GM19397 (cell line): Measurements from ENCODE around the gene TMED4.
"Not testable (repeated sequence)": the region's sequence is repeated elsewhere in the genome, so short reads cannot be mapped to it uniquely, and the experiment has no call there.

ENCODE experiments used
- ATAC-seq: cut with Tn5 transposase; IDR thresholded peaks from one replicate; pipeline ENCODE4 v1.9.1; 2021; ENCODE audit warnings: mild to moderate bottlenecking, moderate library complexity; ENCODE audit not compliant: unreplicated experiment

TMED4 gene

GRCh38 chr7:44569959-44570358 is 12.1 kb downstream of the TMED4 start:
- no peak for ATAC-seq

GRCh38 chr7:44568771-44569560 is 13.1 kb downstream of the TMED4 start:
- ATAC-seq, result no peak

- ATAC-seq, result no peak
These were observed 14.1 kb downstream of the TMED4 start for GRCh38 chr7:44567884-44568283.

- ATAC-seq, result no peak
These were observed 15.4 kb downstream of the TMED4 start for GRCh38 chr7:44566680-44567079.

GRCh38 chr7:44565795-44566559 is 16.1 kb downstream of the TMED4 start:
- ATAC-seq, result no peak

DNA sequence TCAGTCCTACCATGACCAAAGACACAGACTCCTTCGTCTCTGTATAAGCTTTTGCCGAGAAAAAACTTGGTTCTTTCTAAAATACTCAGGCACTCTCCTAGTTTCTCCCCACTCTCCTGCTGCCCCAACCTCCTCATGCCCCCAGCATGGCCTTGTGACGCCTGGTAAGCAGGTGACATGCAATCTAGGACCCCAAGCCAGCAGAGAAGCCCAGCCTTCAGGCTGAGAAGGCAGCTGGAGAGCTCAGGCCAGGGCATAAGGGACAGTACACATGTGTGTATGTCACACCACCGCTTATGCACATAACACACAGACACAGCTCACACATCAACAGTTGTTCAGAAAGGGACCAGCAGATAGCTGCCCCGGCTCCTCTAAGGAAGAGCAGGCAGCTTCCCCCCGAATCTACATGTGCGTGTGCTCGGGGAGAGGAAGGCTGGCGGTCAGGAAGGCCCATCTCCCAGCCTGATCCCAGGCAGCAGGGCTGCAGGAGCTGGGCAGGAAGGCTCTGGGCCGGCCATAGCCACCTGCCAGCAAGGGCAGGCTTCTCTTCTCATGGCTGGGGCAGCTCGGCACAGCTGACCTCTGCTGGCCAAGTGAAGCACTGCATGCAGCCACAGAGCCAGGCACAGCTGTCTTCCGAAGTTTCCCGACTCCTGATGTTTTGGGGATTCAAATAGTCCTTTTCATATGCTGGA is 16.8 kb downstream of the TMED4 start:
- no peak for ATAC-seq

DNA sequence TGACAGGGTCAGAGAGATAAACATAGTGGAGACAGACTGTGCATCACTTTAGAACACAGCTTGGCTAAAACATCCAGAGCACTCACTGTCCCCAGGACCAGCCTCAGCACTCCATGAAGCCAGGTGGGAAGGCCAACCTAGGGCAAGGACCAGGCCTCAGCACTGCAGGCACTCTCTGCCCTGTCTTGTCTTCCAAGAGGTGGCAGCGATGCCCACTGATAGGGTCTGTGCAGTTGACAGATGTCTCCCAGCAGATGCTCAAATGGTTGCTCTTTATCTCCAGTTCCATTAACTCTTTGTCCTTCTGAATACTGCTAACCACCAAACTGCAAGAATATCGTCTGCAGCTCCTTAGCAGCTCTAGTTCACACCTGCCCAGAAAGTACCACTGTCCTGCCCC is 17.4 kb downstream of the TMED4 start:
- no peak for ATAC-seq

GRCh38 chr7:44563171-44563679 is 18.8 kb downstream of the TMED4 start:
- ATAC-seq, result no peak

DNA sequence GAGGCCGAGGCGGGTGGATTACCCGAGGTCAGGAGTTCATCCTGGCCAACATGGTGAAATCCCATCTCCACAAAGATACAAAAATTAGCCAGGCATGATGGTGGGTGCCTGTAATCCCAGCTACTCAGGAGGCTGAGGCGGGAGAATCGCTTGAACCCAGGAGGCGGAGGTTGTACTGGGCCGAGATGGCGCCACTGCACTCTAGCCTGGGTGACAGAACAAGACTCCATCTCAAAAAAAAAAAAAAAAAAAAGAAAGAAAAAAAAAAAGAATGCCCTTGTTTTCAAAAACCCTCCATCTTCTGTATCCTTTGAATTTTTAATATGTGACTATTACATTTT is 19.4 kb downstream of the TMED4 start:
- not testable (repeated sequence) for ATAC-seq

DNA sequence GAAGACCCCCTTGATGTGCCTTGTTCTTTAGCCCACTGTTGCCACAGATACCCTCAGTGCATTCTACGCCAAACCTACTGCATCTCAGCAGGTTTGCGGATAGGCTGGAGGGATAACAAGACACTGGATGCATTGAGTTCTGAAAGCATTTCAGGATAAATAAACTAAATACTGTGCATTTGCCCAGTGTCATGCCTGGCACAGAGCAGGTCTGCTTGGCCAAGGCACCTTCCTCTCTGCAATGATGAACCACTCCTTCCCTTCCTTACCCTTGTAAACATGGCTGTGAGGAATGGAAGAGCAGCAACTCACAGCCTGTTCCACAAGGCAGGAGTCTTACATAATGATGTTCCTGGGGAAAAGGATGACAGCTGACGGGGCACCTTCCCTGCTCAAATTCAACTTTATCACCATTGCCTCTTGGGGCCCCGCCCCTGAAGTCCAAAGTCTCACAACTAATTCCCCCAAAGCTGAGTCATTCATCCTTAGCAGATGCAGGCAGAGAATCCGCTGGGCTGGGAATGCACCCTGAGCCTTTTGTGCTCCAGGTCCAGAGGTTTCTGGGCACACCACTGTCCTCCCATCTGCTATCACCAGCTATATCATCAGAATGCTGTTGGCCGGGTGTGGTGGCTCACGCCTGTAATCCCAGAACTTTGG is 19.9 kb downstream of the TMED4 start:
- no peak for ATAC-seq

DNA sequence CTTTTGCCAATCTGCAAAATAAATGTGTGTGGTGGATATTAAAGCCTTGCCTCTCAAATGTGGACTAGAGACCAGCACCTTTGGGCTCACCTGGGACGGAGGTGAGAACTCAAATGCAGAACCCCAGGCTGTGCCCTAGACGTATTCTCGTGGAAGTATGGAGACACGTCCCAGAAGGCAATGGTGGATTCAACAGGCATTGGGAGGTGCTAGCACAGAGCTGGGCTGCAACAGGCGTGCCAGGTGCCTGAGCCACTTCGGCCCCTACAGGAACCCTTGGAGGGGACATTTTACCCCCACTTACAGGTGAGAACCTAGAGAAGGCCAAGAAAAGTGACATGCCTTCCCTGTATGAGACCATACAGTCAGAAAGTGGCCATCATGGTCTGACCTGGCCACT is 20.6 kb downstream of the TMED4 start:
- no peak for ATAC-seq

DNA sequence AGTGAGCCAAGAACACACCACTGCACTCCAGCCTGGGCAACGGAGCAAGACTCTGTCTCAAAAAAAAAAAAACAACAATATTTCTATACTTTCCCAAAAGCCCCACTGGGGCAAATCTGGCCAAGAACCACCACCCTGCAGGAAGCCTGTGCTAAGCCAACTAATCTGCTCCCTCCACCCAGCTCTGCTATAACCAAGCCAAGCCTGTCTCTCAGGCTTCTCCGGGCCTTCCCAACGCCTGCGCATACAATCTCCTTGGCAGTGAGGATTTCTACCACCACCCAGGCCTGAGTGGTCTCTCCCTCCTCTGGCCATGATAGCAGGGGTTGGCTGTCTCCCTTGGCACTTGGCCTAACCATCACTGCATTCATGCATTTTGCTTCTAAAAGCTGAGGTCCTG is 22.5 kb downstream of the TMED4 start:
- ATAC-seq, result no peak

DNA sequence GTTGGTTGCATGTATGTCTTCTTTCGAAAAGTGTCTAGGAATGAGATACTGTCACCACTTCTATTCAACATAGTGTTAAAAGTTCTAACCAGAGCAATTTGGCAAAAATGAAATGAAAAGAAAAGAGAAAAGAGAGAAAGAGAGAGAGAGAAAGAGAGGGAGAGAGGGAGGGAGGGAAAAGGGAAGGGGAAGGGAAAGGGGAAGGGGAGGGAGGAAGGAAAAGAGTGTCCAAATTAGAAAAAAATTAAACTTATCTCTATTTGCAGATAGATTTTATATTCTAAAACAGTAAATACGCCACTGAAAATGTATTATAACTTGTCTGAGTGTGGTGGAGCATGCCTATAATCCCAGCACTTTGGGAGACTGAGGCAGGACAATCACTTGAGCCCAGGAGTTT is 24.5 kb downstream of the TMED4 start:
- ATAC-seq, result no peak

GRCh38 chr7:44555350-44555749 is 26.7 kb downstream of the TMED4 start:
- no peak for ATAC-seq

GRCh38 chr7:44552473-44553005 is 29.5 kb downstream of the TMED4 start:
- not testable (repeated sequence) for ATAC-seq

DNA sequence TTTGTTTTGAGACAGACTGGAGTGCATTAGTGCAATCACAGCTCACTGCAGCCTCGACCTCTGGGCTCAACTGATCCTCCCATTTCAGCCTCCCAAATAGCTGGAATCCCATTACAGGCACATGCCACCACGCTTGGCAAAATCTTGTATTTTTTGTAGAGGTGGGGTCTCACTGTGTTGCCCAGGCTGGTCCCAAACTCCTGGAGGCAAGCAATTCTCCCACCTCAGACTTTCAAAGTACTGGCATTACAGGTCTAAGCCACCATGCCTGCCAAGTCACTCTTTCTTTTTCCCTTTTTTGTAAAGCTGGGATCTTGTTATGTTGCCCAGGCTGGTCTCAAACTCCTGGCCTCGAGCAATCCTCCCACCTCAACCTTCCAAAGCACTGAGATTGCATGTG is 32.6 kb downstream of the TMED4 start:
- no peak for ATAC-seq

DNA sequence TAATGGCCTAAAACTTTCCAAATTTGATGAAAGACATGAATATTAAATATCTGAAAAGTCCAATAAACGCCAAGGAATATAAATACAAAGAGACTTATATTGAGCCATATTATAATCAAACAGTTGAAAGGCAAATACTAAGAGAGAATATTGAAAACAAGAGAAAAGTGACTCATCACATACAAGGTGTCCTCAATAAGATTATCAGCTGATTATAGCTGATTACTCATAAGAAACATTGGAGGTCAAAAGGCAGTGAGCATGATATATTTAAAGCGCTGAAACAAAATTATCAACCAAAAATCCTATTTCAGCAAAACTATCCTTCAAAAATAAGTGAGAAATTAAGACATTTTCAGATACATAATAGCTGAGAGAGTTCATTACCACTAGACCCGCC is 33.1 kb downstream of the TMED4 start:
- ATAC-seq, result no peak

GRCh38 chr7:44547536-44548231 is 34.3 kb downstream of the TMED4 start:
- ATAC-seq, result no peak

- no peak for ATAC-seq
These were observed 40.0 kb downstream of the TMED4 start for GRCh38 chr7:44541876-44542610.
